ENCODE measurements around the gene FGF19. TPM values are rescaled to one million over a fixed set of nuclear protein-coding genes. Genes with fewer than 3 reads are reported as not detected.

FGF19 gene
- total RNA-seq, 1 experiment from 2014 or later = 0.69 TPM

GRCh38 chr11:69708736-69709401 is 5.0 kb upstream of the FGF19 start:
- no peak overlapping the region for H3K4me3 ChIP-seq (ENCODE audit: low read depth, low read length, poor library complexity, severe bottlenecking)
- CTCF ChIA-PET = no interaction called here

GRCh38 chr11:69707176-69707575 is 3.4 kb upstream of the FGF19 start:
- Histone ChIP-seq H3K27ac (ENCODE audit: low read depth, low read length, poor library complexity, severe bottlenecking) (no peak overlapping the region), H3K27me3 (replicated peaks; ENCODE audit: insufficient read depth, low read depth, low read length, poor library complexity) (peaks cover 23% of the 10 kb centered on the region), H3K4me1 (ENCODE audit: insufficient read depth, low read length, poor library complexity, severe bottlenecking) (peaks cover 51% of the 10 kb centered on the region), H3K4me3 (ENCODE audit: low read depth, low read length, poor library complexity, severe bottlenecking) (peak overlapping the region; percentile 23), H3K9me3 (ENCODE audit: low read depth, low read length, poor library complexity, severe bottlenecking) (no peaks in the 10 kb centered on the region), H3K36me3 (ENCODE audit: insufficient read depth, low read length, poor library complexity, severe bottlenecking) (no peaks in the 10 kb centered on the region)
- peak; percentile 60 for DNase-seq (ENCODE audit: low spot score)
- no peak for TF ChIP-seq CTCF (conservative IDR thresholded peaks at IDR 0.05; ENCODE audit: low read depth, low read length)
- TF ChIP-seq EZH2 (IDR thresholded peaks at IDR 0.05; ENCODE audit: borderline replicate concordance, low read depth, low read length, poor library complexity, severe bottlenecking) = no peak
- ChIA-PET POLR2A (ENCODE audit: low non-redundant PET) (interaction anchor here (0.5 kb wide), 1 partner anchor 9 kb away, joined by 3 read pairs; no protein-coding TSS in a partner anchor), CTCF (interaction anchor here (0.6 to 1.4 kb wide), 4 partner anchors 10 to 576 kb away, joined by 3 to 10 read pairs (median 4); no protein-coding TSS in a partner anchor)
- intact Hi-C loops (cut with micrococcal nuclease; ENCODE audit: unreplicated experiment) = loop anchor here (5.0 kb wide), 1 partner anchor 490 kb away; no protein-coding TSS in a partner anchor
- BruUV-seq (replicated peaks) = no TSS peak

More at GRCh38 chr11:69708736-69709401, 5.0 kb upstream of the FGF19 start:
- no peak for TF ChIP-seq CTCF (conservative IDR thresholded peaks at IDR 0.05; ENCODE audit: low read depth, low read length)
- no peak for TF ChIP-seq EZH2 (IDR thresholded peaks at IDR 0.05; ENCODE audit: borderline replicate concordance, low read depth, low read length, poor library complexity, severe bottlenecking)
- Histone ChIP-seq H3K9me3 (ENCODE audit: low read depth, low read length, poor library complexity, severe bottlenecking) (no peaks in the 10 kb centered on the region), H3K27ac (ENCODE audit: low read depth, low read length, poor library complexity, severe bottlenecking) (no peak overlapping the region), H3K4me1 (ENCODE audit: insufficient read depth, low read length, poor library complexity, severe bottlenecking) (peaks cover 45% of the 10 kb centered on the region), H3K36me3 (ENCODE audit: insufficient read depth, low read length, poor library complexity, severe bottlenecking) (no peaks in the 10 kb centered on the region), H3K27me3 (replicated peaks; ENCODE audit: insufficient read depth, low read depth, low read length, poor library complexity) (peaks cover 6% of the 10 kb centered on the region)
- no peak for DNase-seq (ENCODE audit: low spot score)
- intact Hi-C loops (cut with micrococcal nuclease; ENCODE audit: unreplicated experiment) = loop anchor here (5.0 kb wide), 1 partner anchor 488 kb away; no protein-coding TSS in a partner anchor
- no TSS peak for BruUV-seq (replicated peaks)
- POLR2A ChIA-PET (ENCODE audit: low non-redundant PET) = no interaction called here

GRCh38 chr11:69705901-69706787 is 2.3 kb upstream of the FGF19 start:
- TF ChIP-seq EZH2 (IDR thresholded peaks at IDR 0.05; ENCODE audit: borderline replicate concordance, low read depth, low read length, poor library complexity, severe bottlenecking) (no peak), CTCF (conservative IDR thresholded peaks at IDR 0.05; ENCODE audit: low read depth, low read length) (no peak)
- ChIA-PET CTCF (interaction anchor here (0.7 to 1.4 kb wide), 3 partner anchors 11 to 181 kb away, joined by 3 to 10 read pairs (median 3); no protein-coding TSS in a partner anchor), POLR2A (ENCODE audit: low non-redundant PET) (no interaction called here)
- Histone ChIP-seq H3K36me3 (ENCODE audit: insufficient read depth, low read length, poor library complexity, severe bottlenecking) (no peaks in the 10 kb centered on the region), H3K4me1 (ENCODE audit: insufficient read depth, low read length, poor library complexity, severe bottlenecking) (peaks cover 44% of the 10 kb centered on the region), H3K27ac (ENCODE audit: low read depth, low read length, poor library complexity, severe bottlenecking) (no peak overlapping the region), H3K9me3 (ENCODE audit: low read depth, low read length, poor library complexity, severe bottlenecking) (no peaks in the 10 kb centered on the region), H3K27me3 (replicated peaks; ENCODE audit: insufficient read depth, low read depth, low read length, poor library complexity) (peaks cover 33% of the 10 kb centered on the region), H3K4me3 (ENCODE audit: low read depth, low read length, poor library complexity, severe bottlenecking) (no peak overlapping the region)
- BruUV-seq (replicated peaks) = no TSS peak
- no peak for DNase-seq (ENCODE audit: low spot score)
- intact Hi-C loops (cut with micrococcal nuclease; ENCODE audit: unreplicated experiment) = loop anchor here (5.0 kb wide), 1 partner anchor 491 kb away; no protein-coding TSS in a partner anchor
